ENCODE data around the gene UQCRC1. TPM values are rescaled to one million over a fixed set of nuclear protein-coding genes. Genes with fewer than 3 reads are reported as not detected.

Gene UQCRC1
- total RNA-seq, 1 experiment from 2014 or later, result 227 TPM

DNA sequence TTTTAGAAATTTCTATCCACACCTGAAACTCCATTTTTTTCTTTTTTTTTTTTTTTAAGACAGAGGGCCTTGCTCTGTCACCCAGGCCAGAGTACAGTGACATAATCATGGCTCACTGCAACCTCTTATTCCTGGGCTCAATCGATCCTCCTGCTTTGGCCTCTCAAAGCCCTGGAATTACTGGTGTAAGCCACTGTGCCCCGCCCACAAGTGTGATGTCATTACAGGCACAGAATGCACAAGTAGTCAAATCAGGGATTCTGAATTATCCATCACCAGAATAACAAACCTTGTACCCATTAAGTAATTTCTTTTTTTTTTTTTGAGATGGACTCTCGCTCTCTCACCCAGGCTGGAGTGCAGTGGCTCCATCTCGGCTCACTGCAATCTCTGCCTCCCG, 1.9 kb downstream of the UQCRC1 start:
- DNase-seq (ENCODE audit: low read depth, low spot score) (no peak), ATAC-seq (no peak)
- ChIA-PET CTCF (no interaction called here), POLR2A (no interaction called here)
- Histone ChIP-seq H3K9me3 (ENCODE audit: control insufficient read depth, insufficient read depth, low read depth, low read length) (no peaks in the 10 kb centered on the region), H3K4me3 (ENCODE audit: low read depth in 2 of 2, low read length in 2 of 2) (no peak overlapping the region), H3K27ac (ENCODE audit: low read length) (no peak overlapping the region), H3K4me1 (ENCODE audit: control insufficient read depth, insufficient read depth, low read length) (peaks cover 6% of the 10 kb centered on the region), H3K27me3 (ENCODE audit: control insufficient read depth, insufficient read depth, low read length) (no peaks in the 10 kb centered on the region), H3K36me3 (ENCODE audit: control insufficient read depth, insufficient read depth, low read length) (peaks cover 15% of the 10 kb centered on the region)
- in situ Hi-C loops (cut with HindIII; ENCODE audit: low pct_unique_long_range_greater_than_20kb, low sequenced_read_pairs), result no loop called here
- TF ChIP-seq, protein P1, sequence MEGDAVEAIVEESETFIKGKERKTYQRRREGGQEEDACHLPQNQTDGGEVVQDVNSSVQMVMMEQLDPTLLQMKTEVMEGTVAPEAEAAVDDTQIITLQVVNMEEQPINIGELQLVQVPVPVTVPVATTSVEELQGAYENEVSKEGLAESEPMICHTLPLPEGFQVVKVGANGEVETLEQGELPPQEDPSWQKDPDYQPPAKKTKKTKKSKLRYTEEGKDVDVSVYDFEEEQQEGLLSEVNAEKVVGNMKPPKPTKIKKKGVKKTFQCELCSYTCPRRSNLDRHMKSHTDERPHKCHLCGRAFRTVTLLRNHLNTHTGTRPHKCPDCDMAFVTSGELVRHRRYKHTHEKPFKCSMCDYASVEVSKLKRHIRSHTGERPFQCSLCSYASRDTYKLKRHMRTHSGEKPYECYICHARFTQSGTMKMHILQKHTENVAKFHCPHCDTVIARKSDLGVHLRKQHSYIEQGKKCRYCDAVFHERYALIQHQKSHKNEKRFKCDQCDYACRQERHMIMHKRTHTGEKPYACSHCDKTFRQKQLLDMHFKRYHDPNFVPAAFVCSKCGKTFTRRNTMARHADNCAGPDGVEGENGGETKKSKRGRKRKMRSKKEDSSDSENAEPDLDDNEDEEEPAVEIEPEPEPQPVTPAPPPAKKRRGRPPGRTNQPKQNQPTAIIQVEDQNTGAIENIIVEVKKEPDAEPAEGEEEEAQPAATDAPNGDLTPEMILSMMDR (IDR thresholded peaks at IDR 0.05), result no peak
- no peak for TF ChIP-seq SIN3A (IDR thresholded peaks at IDR 0.05; ENCODE audit: borderline replicate concordance, insufficient read depth, low read depth, low read length)
- TF ChIP-seq TCF7L2 (IDR thresholded peaks at IDR 0.05; ENCODE audit: low read depth, low read length), result no peak
- TF ChIP-seq, protein P2, sequence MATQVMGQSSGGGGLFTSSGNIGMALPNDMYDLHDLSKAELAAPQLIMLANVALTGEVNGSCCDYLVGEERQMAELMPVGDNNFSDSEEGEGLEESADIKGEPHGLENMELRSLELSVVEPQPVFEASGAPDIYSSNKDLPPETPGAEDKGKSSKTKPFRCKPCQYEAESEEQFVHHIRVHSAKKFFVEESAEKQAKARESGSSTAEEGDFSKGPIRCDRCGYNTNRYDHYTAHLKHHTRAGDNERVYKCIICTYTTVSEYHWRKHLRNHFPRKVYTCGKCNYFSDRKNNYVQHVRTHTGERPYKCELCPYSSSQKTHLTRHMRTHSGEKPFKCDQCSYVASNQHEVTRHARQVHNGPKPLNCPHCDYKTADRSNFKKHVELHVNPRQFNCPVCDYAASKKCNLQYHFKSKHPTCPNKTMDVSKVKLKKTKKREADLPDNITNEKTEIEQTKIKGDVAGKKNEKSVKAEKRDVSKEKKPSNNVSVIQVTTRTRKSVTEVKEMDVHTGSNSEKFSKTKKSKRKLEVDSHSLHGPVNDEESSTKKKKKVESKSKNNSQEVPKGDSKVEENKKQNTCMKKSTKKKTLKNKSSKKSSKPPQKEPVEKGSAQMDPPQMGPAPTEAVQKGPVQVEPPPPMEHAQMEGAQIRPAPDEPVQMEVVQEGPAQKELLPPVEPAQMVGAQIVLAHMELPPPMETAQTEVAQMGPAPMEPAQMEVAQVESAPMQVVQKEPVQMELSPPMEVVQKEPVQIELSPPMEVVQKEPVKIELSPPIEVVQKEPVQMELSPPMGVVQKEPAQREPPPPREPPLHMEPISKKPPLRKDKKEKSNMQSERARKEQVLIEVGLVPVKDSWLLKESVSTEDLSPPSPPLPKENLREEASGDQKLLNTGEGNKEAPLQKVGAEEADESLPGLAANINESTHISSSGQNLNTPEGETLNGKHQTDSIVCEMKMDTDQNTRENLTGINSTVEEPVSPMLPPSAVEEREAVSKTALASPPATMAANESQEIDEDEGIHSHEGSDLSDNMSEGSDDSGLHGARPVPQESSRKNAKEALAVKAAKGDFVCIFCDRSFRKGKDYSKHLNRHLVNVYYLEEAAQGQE (IDR thresholded peaks at IDR 0.05; ENCODE audit: insufficient read depth in 1 of 2, low read depth in 2 of 2, low read length in 1 of 2), result no peak
- TF ChIP-seq POLR2AphosphoS5 (IDR thresholded peaks at IDR 0.05; ENCODE audit: low read depth, low read length), result no peak
- intact Hi-C loops (cut with micrococcal nuclease; ENCODE audit: unreplicated experiment), result no loop called here
- BruUV-seq (replicated peaks), result no TSS peak

DNA sequence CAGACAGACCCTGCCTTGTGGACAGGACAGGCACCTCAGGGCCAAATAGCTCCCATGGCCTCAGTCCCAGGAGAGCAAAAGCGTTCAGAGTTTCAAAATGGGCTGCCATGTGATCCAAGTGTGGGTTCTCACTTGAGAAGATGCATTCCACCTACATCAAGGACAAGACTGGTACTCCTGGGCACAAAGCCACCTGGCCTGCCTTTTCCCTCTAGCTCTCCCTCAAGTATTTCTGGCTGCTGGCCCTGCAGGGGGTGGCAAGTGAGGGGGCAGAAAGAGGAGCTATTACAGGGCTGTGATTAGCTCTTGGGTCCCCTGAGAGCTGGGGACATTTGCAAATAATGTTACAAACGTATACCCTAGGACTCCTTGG, 7.8 kb downstream of the UQCRC1 start:
- Histone ChIP-seq H3K9me3 (ENCODE audit: control insufficient read depth, insufficient read depth, low read depth, low read length) (no peaks in the 10 kb centered on the region), H3K27ac (ENCODE audit: low read length) (no peak overlapping the region), H3K4me1 (ENCODE audit: control insufficient read depth, insufficient read depth, low read length) (peaks cover 22% of the 10 kb centered on the region), H3K4me3 (ENCODE audit: low read depth in 2 of 2, low read length in 2 of 2) (no peak overlapping the region), H3K36me3 (ENCODE audit: control insufficient read depth, insufficient read depth, low read length) (peaks cover 6% of the 10 kb centered on the region), H3K27me3 (ENCODE audit: control insufficient read depth, insufficient read depth, low read length) (no peaks in the 10 kb centered on the region)
- in situ Hi-C loops (cut with HindIII; ENCODE audit: low pct_unique_long_range_greater_than_20kb, low sequenced_read_pairs), result no loop called here
- ChIA-PET CTCF (no interaction called here), POLR2A (no interaction called here)
- no peak for TF ChIP-seq TCF7L2 (IDR thresholded peaks at IDR 0.05; ENCODE audit: low read depth, low read length)
- TF ChIP-seq, protein P2 (IDR thresholded peaks at IDR 0.05; ENCODE audit: insufficient read depth in 1 of 2, low read depth in 2 of 2, low read length in 1 of 2), result no peak
- no TSS peak for BruUV-seq (replicated peaks)
- ATAC-seq (no peak), DNase-seq (ENCODE audit: low read depth, low spot score) (no peak)
- intact Hi-C loops (cut with micrococcal nuclease; ENCODE audit: unreplicated experiment), result no loop called here
